ENCODE measurements around the gene CHCHD3. TPM values are rescaled to one million over a fixed set of nuclear protein-coding genes. Genes with fewer than 3 reads are reported as not detected.
"Not testable (repeated sequence)": the region's sequence is repeated elsewhere in the genome, so short reads cannot be mapped to it uniquely, and the experiment has no call there.

CHCHD3 gene
- polyA plus RNA-seq, 4 donors: 51.1 to 99.3 (median 74.9) TPM

- DNase-seq (ENCODE audit: low read depth in 4 of 4, low spot score in 3 of 4): no peak
Measured at GRCh38 chr7:133009426-133010252, 72.3 kb downstream of the CHCHD3 start.

DNA sequence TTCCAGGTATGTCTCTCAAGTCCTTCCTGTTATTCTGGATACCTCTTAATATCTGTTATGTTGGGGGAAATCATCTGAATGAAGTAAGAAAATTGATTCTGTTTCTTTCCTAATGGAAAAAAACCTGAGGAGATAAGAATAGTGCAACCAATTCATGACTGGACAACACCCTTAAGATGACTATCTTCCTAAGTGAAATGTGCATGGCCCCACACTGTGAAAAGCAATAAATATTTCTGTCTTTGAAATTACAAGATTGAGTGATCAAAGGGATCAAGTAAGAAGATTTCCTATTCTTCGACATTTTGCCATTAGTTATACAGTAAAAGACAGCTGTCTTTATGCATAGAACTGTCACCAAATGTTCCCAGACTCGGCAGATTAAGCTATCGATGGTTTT lies 73.9 kb downstream of the CHCHD3 start:
- DNase-seq (ENCODE audit: low read depth in 4 of 4, low spot score in 3 of 4): no peak

- no peak for DNase-seq (ENCODE audit: low read depth in 4 of 4, low spot score in 3 of 4)
Measured at GRCh38 chr7:133003052-133003910, 78.6 kb downstream of the CHCHD3 start.

- DNase-seq (ENCODE audit: low read depth in 4 of 4, low spot score in 3 of 4): no peak
Measured at GRCh38 chr7:133001727-133002126, 80.2 kb downstream of the CHCHD3 start.

DNA sequence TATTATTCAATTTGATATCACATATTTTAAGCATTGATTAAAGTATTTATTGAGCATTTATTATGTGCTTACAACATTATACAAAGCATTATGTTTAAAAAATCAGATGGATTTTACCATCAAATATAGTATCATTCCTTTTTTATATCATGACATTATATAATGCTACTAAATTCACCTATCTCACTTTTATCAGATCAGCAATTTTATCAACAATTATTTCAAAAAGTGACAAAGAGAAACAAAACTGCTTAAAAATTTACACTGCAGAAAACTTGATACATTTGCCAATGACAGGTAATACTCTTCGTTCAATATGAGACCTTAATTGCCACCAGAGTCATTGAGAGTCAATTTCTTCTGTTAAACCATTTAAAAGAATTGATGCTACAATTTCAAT lies 82.0 kb downstream of the CHCHD3 start:
- DNase-seq (ENCODE audit: low read depth in 4 of 4, low spot score in 3 of 4): no peak

DNA sequence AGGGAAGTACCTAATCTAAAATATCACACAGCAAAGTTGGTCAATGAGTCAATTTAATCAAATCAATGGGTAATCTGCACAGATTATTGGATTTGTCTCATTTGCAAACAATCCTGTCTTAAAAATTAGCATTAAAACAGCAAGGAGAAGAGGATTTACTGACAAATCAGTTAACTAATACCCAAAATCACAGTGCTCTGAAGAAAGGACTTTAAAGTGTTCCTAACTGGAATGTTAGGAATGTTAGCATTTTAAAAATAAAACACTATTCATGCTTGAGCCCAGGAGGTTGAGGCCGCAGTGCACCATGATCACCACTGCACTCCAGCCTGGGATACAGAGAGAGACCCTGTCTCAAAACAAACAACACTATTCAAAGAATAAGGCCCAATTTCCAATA lies 83.1 kb downstream of the CHCHD3 start:
- no peak for DNase-seq (ENCODE audit: low read depth in 4 of 4, low spot score in 3 of 4)

GRCh38 chr7:132997505-132997904 lies 84.4 kb downstream of the CHCHD3 start:
- no peak for DNase-seq (ENCODE audit: low read depth in 4 of 4, low spot score in 3 of 4)

DNA sequence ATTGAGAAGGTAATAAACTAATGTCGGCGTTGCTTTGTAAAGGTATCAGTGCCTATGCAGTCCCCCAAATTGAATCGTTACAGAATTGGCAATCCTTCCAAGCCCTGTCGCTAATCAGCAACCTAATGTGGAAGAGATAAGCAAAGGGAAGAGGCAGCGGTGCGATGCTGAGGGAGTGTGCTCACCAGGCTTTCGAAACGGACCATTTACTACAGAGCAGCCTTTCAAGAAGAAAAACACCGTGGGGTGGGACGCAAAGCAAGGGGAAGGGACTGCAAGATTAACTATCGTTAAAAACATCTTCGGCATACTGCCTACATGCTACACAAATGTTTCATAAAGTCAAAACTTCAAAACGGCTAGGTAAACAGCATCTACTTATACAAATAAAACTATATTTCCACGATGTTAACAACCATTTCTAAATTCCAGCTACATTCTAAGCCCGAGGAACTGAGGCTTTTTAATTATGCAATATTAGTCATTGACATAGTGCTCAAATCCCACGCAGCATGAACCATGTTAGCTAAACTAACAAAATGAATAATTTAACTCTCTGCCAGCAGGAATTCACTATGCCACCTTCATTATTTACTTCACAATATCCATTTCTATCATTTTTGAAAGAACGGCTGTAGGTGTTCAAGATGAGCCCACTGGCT lies 85.2 kb downstream of the CHCHD3 start:
- no peak for DNase-seq (ENCODE audit: low read depth in 4 of 4, low spot score in 3 of 4)

DNA sequence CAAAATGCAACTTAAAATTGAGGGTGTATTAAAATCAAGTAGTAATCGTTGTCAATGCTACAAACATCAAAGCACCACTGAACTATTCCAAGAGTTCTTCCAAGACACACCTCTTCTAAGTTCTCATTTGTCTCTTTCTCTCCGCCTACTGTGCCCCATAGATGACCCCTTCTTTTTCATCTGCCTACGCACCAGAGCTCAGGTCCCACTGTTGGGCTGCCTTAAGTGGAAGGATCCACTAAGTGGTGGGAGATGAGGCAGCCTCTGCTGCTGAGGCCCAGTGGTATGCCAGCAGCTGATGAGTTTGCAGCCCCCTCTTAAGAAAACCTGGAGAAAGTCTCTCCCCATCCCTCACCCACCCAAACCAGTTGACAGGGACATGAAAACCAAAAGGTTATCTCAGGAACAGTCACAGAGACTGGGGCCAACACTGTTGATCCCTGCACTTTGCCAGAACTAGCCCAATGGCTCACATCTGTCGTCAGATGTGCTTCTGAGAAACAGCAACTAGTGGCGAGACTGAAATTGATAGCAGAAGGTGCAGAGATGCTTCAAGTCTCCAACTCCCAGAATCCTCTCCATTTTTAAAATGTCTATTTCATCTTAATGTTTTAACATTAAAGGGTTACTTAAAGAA lies 88.4 kb downstream of the CHCHD3 start:
- DNase-seq (ENCODE audit: low read depth in 4 of 4, low spot score in 3 of 4): no peak

- no peak for DNase-seq (ENCODE audit: low read depth in 4 of 4, low spot score in 3 of 4)
Measured at GRCh38 chr7:132991615-132992587, 90.0 kb downstream of the CHCHD3 start.

GRCh38 chr7:132988117-132988516 lies 93.8 kb downstream of the CHCHD3 start:
- no peak for DNase-seq (ENCODE audit: low read depth in 4 of 4, low spot score in 3 of 4)

DNA sequence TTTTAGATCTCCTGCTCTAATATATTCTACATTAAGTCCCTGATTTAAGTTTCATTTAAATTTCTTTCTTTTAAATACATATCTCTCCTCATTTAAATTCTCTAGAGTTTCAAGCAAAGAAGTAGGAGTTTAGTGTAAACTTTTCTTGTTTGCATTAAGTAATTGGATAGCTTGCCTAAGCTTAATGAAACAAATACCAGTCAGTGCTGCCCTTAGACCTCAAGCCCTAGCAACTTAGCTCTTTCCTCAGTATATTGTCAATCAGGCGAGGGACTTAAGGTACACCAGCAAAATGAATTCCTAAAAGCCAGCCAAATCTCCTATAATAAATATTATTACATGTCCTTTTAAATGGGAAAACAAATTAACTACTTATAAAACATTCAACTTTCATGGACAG lies 101.5 kb downstream of the CHCHD3 start:
- peak in 2 of 4 donors; percentile 12 to 24 for DNase-seq (ENCODE audit: low read depth in 4 of 4, low spot score in 3 of 4)

DNA sequence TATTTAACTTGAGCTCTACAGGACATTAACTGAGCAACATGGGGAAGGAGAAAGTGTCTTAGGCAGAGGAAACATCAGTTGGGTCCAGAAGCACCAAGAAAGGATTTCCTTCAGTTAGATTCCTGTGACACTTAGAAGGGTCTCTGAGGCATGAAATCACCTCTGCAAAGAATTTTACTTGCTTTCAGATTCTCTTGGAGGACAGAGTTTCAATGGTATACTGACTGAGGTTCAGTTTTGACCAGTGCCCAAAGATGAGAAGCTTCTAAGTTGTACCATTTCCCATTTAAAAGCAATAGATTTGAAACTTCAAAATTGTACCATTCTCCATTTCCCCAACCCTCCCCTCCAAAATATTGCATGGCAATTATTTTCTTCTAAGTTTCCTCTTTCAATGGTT lies 102.4 kb downstream of the CHCHD3 start:
- DNase-seq (ENCODE audit: low read depth in 4 of 4, low spot score in 3 of 4): no peak

- no peak for DNase-seq (ENCODE audit: low read depth in 4 of 4, low spot score in 3 of 4)
Measured at GRCh38 chr7:132977234-132977633, 104.7 kb downstream of the CHCHD3 start.

DNA sequence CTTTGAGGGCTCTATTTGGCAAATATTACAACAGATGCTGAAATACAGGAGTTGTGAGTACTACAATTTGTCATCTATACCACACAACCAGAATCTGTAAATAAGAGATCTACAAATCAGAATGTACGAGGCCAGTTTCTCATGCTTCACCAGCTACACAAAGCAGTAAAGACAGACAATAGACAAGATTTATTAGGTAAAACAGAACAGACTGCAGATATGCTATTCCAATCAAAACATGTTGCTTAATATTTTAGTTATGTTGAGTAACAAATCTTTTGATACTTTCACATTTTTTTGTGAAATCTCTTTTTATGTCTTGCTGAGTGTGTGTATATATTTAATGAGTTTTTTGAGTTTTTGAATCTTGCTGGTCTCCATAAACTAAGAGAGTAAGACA lies 109.1 kb downstream of the CHCHD3 start:
- DNase-seq (ENCODE audit: low read depth in 4 of 4, low spot score in 3 of 4): no peak

- no peak for DNase-seq (ENCODE audit: low read depth in 4 of 4, low spot score in 3 of 4)
Measured at GRCh38 chr7:132970257-132970656, 111.6 kb downstream of the CHCHD3 start.

GRCh38 chr7:132969520-132969919 lies 112.4 kb downstream of the CHCHD3 start:
- no peak for DNase-seq (ENCODE audit: low read depth in 4 of 4, low spot score in 3 of 4)

GRCh38 chr7:132967470-132967848 lies 114.4 kb downstream of the CHCHD3 start:
- DNase-seq (ENCODE audit: low read depth in 4 of 4, low spot score in 3 of 4): not testable (repeated sequence)

- DNase-seq (ENCODE audit: low read depth in 4 of 4, low spot score in 3 of 4): no peak
Measured at GRCh38 chr7:132966754-132967469, 115.0 kb downstream of the CHCHD3 start.
